IPS-11a (cell line): ENCODE measurements around the gene CREB3L4.

Source experiments
- H3K4me3 ChIP-seq: one replicate; pipeline ENCODE4 v1.5.1; 2013; ENCODE audit warnings: low read depth, low read length, control low read depth

CREB3L4 gene

GRCh38 chr1:153936011-153936802 is 31.5 kb upstream of the CREB3L4 start:
- H3K4me3 ChIP-seq = no peak overlapping the region

- H3K4me3 ChIP-seq = no peak overlapping the region
Measured at GRCh38 chr1:153937331-153937730, 30.4 kb upstream of the CREB3L4 start.

- H3K4me3 ChIP-seq = no peak overlapping the region
Measured at GRCh38 chr1:153938996-153939395, 28.7 kb upstream of the CREB3L4 start.

- H3K4me3 ChIP-seq = no peak overlapping the region
Measured at GRCh38 chr1:153939476-153939875, 28.2 kb upstream of the CREB3L4 start.

GRCh38 chr1:153940756-153941155 is 26.9 kb upstream of the CREB3L4 start:
- no peak overlapping the region for H3K4me3 ChIP-seq

- no peak overlapping the region for H3K4me3 ChIP-seq
Measured at GRCh38 chr1:153941826-153942725, 25.6 kb upstream of the CREB3L4 start.

GRCh38 chr1:153942766-153943549 is 24.7 kb upstream of the CREB3L4 start:
- no peak overlapping the region for H3K4me3 ChIP-seq

GRCh38 chr1:153944005-153944826 is 23.5 kb upstream of the CREB3L4 start:
- H3K4me3 ChIP-seq = no peak overlapping the region

GRCh38 chr1:153944827-153945117 is 22.9 kb upstream of the CREB3L4 start:
- H3K4me3 ChIP-seq = no peak overlapping the region

GRCh38 chr1:153945131-153945794 is 22.4 kb upstream of the CREB3L4 start:
- peak overlapping the region; percentile 87 for H3K4me3 ChIP-seq

GRCh38 chr1:153945795-153946621 is 21.7 kb upstream of the CREB3L4 start:
- H3K4me3 ChIP-seq = peak overlapping the region; percentile 87

GRCh38 chr1:153946622-153947241 is 21.0 kb upstream of the CREB3L4 start, which contains the start of gene DENND4B:
DENND4B (minus strand) TSS chr1:153946718; CDS start chr1:153944374, 2,344 bp downstream.
- H3K4me3 ChIP-seq = peak within 1 kb of the TSS; percentile 87

GRCh38 chr1:153951183-153951582 is 16.5 kb upstream of the CREB3L4 start:
- no peak overlapping the region for H3K4me3 ChIP-seq

GRCh38 chr1:153951801-153952200 is 15.9 kb upstream of the CREB3L4 start:
- H3K4me3 ChIP-seq = no peak overlapping the region

- no peak overlapping the region for H3K4me3 ChIP-seq
Measured at GRCh38 chr1:153953859-153954365, 13.8 kb upstream of the CREB3L4 start.

GRCh38 chr1:153954826-153955225 is 12.9 kb upstream of the CREB3L4 start:
- H3K4me3 ChIP-seq = no peak overlapping the region

GRCh38 chr1:153956997-153957715 is 10.5 kb upstream of the CREB3L4 start:
- H3K4me3 ChIP-seq = peak overlapping the region; percentile 92

- peak overlapping the region; percentile 92 for H3K4me3 ChIP-seq
Measured at GRCh38 chr1:153957744-153958110, 10.0 kb upstream of the CREB3L4 start.
